ENCODE results near the gene RRP1B.
"Not testable (repeated sequence)": the region's sequence is repeated elsewhere in the genome, so short reads cannot be mapped to it uniquely, and the experiment has no call there.

Gene RRP1B

DNA sequence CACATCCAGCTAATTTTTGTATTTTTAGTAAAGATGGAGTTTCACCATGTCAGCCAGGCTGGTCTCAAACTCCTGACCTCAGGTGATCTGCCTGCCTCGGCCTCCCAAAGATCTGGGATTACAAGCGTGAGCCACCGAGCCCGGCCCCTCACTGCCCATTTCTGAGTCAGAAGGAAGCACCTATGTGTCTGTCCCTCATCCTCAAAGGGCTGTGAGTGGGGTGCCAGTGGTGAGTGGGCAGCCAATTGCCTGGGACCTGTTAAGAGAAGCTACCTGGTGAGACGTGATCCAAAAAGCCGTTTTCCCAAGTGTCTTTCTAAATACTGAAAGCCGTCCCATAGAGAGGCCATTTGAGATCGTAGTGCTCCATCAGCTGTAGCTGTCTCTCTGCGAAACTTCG, 32.4 kb downstream of the RRP1B start:
- no peak overlapping the region for H3K4me3 ChIP-seq (ENCODE audit: low read depth, low read length)
- DNase-seq (ENCODE audit: low read depth): no peak
- TF ChIP-seq, protein P1, sequence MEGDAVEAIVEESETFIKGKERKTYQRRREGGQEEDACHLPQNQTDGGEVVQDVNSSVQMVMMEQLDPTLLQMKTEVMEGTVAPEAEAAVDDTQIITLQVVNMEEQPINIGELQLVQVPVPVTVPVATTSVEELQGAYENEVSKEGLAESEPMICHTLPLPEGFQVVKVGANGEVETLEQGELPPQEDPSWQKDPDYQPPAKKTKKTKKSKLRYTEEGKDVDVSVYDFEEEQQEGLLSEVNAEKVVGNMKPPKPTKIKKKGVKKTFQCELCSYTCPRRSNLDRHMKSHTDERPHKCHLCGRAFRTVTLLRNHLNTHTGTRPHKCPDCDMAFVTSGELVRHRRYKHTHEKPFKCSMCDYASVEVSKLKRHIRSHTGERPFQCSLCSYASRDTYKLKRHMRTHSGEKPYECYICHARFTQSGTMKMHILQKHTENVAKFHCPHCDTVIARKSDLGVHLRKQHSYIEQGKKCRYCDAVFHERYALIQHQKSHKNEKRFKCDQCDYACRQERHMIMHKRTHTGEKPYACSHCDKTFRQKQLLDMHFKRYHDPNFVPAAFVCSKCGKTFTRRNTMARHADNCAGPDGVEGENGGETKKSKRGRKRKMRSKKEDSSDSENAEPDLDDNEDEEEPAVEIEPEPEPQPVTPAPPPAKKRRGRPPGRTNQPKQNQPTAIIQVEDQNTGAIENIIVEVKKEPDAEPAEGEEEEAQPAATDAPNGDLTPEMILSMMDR (IDR thresholded peaks at IDR 0.05; ENCODE audit: low read depth, low read length, missing control alignments): no peak

DNA sequence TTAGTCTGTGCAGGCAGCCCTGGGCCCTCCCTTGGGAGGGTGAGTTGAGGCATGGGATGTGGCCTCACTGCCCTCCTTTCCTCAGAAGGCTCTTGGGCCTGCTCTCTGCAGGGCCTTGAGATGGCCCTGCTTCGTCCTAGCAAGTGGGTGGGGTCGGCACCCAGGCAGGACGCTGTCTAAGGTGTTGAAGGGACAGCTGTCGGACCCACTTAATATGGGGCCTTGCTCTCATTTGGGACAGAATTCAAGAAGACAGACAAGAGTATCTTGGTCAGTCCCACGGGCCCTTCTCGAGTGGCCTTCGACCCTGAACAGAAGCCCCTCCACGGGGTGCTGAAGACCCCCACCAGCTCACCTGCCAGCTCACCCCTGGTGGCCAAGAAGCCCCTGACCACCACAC, 33.6 kb downstream of the RRP1B start:
- TF ChIP-seq, protein P1 (IDR thresholded peaks at IDR 0.05; ENCODE audit: low read depth, low read length, missing control alignments): no peak

DNA sequence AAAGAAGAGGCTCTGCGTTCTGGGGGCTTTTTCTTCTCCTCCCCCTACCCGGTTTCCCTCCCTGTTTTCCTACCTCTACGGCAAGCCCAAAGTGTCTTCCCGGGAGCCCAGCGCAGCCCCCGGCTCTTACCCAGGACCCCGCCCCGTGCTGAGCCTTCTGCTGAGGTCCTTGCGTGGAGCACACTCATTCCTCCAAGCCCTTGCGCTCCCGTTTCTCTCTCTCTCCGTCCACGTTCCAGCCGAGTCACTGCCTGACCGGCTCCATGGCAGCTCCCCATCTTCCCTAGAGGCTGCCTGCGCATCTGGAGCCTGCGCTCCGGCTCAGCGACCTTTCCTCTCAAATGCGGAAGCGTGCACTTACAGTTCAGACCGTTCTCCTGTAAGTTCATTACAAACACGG, 34.6 kb downstream of the RRP1B start:
- DNase-seq (ENCODE audit: low read depth): no peak
- TF ChIP-seq, protein P1 (IDR thresholded peaks at IDR 0.05; ENCODE audit: low read depth, low read length, missing control alignments): no peak
- H3K4me3 ChIP-seq (ENCODE audit: low read depth, low read length): no peak overlapping the region

More for the DNA sequence above, 33.6 kb downstream of the RRP1B start:
- DNase-seq (ENCODE audit: low read depth): no peak
- no peak overlapping the region for H3K4me3 ChIP-seq (ENCODE audit: low read depth, low read length)

DNA sequence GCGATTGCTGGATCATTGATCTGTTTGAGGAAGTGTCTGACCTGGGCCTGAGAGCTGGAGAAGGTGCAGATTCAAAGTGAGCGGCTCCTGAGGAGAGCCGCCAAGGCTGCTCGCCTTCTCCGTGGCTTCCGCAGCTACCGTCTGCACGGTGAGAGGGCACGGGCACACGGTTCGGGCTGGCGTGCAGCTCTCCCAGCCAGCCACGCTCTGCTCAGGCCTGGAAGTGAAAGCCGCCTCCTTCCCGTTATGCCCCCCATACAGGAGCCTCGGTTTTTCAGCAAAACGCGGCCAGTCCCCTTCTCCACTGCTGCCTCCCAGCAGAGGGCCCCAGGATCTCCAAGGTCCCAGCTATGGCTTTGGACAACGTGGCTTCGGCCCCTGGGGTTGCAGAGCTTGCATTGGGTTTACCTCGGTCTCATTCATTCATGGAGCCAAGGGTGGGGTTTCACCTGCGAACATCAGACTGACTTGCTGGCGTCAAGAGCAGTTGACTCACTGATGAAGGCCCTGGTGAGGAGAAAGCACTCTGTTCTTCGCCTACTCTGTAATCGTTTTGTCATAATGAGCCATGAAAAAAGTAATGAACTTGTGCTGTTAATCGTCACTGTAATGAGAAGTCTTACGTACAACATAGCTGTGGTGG, 35.2 kb downstream of the RRP1B start:
- H3K4me3 ChIP-seq (ENCODE audit: low read depth, low read length): no peak overlapping the region
- no peak for DNase-seq (ENCODE audit: low read depth)
- TF ChIP-seq, protein P1 (IDR thresholded peaks at IDR 0.05; ENCODE audit: low read depth, low read length, missing control alignments): no peak

DNA sequence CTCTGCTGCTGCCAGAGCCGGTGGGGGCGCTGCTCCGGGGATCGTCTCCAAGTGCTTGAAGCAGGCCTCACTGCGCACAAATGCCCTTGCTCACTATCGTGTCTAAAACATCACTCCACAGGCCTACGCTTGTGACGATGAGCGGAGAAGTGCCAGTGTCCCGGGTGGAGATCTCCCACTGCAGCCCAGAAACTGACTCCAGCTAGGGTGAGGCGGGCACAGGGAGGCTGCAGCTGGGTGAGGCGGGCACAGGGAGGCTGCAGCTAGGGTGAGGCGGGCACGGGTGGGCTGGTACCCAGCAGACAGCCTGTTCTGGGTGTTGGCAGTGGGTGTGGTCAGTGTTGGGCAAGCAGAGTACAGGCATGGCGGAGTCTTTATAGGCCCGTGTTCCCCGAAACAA, 36.9 kb downstream of the RRP1B start:
- H3K4me3 ChIP-seq (ENCODE audit: low read depth, low read length): no peak overlapping the region
- TF ChIP-seq, protein P1 (IDR thresholded peaks at IDR 0.05; ENCODE audit: low read depth, low read length, missing control alignments): no peak
- no peak for DNase-seq (ENCODE audit: low read depth)

DNA sequence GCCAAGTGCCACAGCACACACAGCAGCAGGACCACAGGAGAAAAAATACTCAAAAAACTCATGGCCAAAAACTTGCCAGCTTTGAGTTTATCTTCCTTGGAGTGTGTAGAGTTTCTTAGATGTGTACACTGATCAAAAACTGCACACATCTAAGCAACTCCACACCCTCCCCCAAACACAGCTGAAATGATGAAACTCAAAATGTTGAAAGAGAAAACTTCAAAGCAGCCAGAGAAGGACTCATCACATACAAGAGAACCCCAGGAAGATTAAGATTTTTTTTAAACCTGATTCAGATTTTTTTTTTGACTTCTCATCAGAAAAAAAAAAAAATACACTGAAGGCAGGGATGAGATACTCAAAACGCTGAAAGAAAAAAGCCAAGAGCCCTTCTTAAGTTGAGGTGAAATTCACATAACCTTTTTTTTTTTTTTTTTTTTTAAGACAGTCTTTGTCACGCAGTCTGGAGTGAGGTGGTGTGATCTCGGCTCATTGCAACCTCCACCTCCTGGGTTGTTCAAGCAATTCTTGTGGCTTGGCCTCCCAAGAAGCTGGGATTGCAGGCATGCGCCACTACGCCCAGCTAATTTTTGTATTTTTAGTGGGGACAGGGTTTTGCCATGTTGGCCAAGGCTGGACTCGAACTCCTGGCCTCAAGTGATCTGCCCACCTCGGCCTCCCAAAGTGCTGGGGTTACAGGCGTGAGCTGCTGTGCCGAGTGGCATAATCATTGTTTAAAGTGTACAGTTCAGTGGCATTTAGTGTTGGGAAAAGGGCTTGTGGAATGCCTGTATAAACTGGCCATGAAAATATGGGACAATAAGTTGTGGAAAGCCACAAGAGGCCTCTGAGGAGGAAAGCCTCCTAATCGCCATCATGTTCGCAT, 38.6 kb downstream of the RRP1B start:
- TF ChIP-seq, protein P1 (IDR thresholded peaks at IDR 0.05; ENCODE audit: low read depth, low read length, missing control alignments): no peak
- no peak for DNase-seq (ENCODE audit: low read depth)
- no peak overlapping the region for H3K4me3 ChIP-seq (ENCODE audit: low read depth, low read length)

DNA sequence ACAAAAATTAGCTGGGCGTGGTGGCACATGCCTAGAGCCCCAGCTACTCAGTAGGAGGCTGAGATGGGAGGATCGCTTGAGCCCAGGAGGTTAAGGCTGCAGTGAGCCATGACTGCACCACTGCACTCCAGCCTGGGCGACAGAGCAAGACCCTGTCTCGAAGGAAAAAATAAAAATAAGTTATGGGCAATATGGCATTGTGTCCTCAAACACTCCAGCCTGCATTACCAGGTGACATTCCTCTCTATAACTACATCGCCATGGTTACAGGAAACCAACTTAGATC, 40.1 kb downstream of the RRP1B start:
- H3K4me3 ChIP-seq (ENCODE audit: low read depth, low read length); DNase-seq (ENCODE audit: low read depth): not testable (repeated sequence)

All from GM12864 (cell line).